GM19395 (cell line): ENCODE results near the gene CDK18.

ENCODE experiments used
- ATAC-seq: cut with Tn5 transposase; IDR thresholded peaks from one replicate; pipeline ENCODE4 v1.9.1; 2021; ENCODE audit warnings: mild to moderate bottlenecking, moderate library complexity; ENCODE audit not compliant: unreplicated experiment

Gene CDK18

DNA sequence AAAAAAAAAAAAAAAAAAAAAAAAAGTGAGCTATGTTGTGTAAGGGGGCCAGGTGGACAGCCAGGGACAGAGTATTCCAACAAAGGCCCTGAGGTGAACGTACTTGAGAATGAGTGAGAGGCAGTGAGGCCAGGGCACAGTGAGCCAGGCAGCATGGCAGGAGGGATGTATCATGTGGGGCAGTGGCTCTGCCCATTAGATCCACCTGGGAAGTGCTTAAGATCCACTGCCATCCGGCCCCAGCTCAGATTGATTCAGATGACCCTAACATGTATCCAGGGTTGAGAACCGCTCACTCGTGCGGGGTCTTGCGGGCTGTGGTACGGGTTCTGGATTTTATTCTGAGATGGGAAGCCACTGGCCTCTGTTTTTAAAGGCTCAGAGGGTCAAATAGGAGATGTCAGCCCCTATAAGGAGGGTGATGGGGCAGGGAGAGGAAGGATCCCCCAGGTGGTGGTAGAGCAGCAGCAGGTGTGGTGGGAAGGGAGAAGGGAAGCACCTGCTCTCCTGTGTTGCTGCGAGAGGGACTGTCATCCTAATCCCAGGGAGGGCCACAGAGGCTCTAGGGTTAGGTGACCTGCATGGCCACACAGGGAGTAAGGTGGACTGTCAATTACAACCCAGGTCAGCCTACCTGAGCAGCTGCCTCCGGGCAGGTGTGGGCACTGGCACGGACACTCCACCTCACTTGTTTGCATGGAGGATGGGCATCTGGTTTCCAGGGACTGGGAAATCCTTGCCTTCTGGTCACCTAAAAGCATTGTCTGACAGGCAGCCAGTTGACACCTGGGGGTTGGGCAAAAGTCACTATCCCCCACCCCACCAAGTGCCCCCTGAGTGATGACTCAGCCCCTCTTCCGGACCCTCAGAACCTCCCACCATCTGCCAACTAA is 31.6 kb downstream of the CDK18 start:
- no peak for ATAC-seq

DNA sequence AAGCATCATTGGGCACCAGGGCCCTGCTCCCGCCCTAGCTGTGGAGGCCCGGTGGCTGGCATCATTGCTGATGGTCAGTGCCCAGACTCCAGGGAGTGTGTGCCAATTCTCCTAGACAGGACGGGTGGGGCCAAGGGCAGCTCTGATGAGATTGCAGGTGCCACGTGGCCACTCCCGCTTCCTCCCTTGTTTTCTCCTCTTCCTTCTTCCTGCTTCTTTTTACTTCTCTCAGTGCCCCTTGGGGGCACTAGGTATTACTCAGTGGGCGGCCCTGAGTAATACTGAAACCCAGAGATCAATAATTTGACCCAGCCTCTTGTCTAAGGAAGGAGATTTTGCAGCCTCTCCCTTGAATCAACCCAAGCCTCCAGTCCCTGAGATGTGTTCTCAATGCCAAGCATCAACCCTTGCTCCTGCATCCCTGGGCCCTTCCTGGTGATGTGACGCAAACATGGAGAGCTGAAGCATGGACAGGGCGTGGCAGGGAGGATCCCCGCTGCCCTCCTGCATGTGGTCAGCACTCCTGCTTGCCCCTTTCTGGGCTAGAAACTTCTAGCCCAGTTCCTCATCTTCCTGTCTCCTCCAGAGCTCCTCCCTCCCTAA is 32.4 kb downstream of the CDK18 start:
- ATAC-seq, result no peak

DNA sequence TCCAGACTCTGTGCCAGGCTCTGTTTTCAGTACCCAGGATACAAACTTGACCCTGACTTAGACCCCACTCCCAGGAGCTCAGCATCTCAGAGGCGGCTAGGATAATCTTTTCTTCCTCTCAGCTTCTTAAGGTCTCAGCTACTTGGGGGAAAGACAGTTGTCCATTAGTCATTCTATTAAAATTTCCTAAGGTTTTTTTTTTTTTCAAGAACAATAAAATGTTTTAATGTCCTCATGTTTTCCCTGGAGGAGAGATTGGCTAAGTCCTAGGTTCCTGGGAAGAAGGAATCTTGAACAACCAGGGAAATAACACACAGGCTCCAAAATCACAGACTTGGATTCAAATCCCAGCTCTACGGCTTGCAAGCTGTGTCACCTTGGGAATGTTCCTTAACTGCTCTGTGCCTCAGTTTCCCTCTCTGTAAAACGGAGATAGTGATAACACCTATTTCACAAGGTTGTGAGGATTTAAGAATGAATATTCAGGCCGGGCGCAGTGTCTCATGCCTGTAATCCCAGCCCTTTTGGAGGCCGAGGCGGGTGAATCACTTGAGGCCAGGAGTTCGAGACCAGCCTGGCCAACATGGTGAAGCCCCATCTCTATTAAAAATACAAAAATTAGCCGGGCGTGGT is 33.0 kb downstream of the CDK18 start:
- ATAC-seq, result no peak

DNA sequence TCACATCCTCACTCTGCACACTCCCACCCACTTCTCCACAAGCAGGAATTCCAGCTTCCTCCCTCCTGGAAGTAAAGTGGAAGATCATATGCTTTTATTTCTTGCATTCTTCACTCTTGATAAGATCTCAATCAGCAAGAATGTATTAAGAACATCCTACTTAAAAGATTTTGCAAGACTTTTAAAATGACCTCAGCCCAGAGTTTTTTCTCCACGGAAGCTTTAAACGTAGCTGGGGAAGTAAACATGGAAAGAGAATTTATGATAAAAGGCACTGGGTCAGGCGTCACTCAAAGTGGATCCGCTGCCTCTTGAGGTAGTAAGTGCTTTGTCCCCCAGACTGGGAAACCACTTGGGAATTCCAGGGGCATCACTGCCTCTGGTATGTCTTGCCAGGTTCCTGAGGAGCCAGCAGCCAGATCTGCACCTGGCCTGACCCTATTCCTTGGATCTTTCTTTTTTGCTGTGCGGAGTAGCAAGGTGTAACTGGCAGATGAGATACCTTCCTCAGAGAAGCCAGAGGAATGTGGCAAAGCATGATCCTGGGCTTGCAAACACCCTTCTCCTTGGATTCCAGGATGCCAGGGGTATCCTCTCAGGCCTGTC is 33.9 kb downstream of the CDK18 start:
- ATAC-seq, result no peak

DNA sequence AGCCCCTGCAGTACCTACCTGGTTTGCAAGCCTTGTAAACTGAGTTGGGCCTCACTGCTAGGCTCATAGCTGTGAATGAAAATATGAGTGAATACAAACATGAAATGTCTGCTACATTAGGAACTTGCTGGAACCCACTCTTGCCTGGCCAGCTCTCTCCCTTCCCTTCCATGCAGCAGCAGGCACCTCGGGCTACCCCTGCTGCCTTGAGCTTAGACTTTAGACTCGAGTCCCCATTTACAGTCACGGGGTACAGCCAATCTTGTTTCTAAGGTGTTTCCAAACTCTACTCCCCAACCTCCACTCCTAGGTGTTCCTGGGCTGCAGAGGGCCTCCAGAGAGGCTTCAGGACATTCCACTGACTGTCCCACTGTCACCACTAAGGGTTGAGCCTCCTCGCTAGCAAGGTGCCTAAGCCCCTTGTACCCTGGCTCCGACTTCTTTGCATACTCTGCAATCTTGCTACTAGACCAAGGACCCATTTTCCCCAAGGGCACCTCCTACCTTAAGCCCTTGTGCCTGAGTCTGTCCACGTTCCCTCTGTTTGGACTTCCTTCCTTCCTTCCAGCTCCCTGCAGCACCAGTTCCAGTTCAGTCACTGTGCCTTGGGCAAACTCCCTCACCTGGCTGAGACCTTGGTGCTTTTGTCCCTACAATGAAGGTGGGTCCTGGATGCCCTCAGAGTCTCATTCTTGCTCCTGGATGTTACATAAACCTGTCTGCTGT is 36.9 kb downstream of the CDK18 start:
- ATAC-seq, result no peak

DNA sequence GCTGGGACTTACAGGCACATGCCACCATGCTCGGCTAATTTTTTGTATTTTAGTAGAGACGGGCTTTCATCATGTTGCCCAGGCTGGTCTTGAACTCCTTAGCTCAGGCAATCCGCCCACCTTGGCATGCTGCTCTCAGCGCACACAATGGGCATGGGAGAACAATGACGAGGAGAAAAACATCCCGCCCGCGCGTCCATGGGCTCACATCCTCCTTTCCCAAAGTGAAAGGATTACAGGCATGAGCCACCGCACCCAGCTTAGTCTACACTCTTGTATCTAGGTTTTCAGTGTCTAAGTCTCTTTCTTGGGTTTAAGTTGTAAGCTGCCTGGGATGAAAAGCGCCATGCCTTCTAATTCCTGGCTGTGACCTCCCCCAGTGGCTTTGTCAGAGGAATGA is 37.9 kb downstream of the CDK18 start:
- no peak for ATAC-seq

DNA sequence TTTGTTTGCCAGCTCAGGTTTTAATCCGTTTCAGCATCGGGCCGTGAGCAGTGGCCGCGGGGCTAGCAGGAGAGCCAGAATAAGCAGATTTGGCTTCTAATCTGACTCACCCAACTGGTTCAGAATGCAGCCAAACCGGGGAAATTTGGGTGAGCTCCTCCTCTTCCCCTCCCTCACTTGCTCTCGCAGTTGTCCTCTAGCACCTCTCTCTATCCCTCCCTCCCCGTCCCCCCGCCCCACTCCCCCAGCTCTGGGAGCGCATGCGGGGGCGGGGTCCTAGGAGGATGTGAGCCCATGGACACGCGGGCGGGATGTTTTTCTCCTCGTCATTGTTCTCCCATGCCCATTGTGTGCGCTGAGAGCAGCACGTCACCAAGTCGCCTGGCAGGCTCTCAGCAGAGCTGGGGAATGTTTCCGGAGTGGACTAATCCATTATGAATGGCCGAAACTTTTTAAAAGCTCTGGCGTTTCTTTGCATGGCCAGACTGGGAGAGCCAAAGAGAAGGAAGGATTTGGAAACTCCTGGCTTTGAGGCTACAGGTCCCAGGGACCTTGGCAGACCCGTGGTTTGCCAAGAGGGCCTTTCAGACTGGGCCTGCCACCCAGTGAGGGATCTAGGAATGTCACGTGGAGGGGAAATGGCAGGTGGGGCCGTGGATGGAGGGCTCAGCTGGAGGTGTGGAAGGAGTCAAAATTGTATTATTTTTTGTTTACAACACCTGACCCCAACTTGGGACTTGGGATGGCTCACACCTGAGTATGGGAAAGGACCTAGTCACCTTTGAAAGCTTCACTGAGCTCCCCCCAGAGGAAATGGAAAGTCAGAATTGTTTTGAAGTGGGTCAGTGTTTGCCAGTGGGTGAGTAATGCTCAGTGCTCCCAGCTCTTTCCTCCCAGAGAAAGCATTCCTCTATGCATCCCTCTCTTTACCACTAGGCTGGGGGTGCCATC is 39.2 kb downstream of the CDK18 start:
- no peak for ATAC-seq

DNA sequence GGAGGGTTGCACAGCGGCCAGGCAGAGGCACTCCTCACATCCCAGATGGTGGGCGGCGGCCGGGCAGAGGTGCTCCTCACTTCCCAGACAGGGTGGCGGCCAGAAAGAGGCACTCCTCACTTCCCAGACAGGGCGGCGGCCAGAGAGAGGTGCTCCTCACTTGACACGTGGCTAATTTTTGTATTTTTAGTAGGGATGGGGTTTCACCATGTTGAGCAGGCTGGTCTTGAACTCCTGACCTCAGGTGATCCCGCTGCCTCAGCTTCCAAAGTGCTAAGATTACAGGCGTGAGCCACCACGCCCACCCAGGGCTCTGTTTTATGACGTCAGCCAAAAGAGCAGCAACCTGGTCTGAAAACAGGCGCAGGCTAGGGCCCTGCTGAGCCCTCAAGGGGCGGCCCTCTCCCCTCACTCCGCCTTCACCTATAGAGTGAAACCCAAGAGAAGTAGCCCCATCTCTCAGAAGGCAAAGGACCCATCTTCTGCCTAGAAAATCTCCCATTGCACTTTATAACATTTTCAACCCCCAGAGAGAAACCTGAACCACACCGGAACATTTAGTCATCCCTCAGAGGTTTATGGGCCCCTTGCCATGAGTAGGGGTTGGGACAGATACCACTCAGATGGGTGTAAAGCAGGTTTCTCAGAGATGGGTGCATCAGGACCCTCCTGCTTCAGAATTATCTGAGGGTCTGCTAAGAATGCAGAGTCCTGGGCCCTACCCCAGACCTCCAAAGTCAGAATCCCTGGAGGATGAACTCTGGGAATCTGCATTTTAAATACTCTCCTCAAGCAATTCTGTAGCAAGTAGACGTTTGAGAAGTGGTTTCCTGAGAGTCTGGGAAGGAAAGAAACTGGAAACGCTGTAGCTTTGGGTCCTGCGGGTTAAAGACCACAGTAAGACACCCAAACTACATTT is 40.8 kb downstream of the CDK18 start:
- no peak for ATAC-seq

DNA sequence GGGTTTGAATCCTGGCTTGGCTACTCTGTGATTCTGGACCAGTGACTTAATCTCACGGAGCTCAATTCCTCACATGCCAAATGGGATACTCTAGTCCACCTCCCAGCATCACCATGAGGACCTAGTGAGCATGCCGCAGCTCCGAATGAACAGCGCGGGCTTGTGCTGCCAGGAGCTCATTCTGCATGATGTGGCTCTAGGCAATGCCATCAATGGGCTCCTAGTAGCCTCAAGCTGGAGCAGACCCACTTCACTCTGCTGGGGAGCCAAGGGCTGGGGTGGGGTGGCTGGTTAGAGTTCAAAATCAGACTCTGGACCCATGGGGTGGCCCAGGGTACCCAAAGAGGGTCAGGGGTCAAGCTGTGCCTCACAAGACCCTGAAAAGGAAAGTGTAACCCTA is 41.5 kb downstream of the CDK18 start:
- ATAC-seq, result no peak

DNA sequence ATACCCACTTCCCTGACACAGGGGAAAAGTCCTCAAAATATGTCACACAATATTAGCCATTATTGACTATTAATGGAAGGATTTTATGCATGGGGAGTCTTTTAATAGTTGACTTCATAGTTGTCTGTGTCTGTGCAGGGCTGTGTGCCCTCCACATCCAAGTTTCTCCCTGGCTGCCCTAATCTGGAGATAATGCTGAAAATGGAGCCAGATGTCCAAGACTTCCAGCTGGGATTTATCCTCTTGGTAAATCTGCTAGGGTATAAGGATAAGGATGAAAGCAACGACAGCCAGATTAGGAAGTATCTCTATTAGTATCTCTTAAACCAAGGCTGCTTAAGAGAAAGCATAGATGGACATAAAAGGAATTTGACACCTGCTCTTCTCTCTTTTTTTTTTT is 42.1 kb downstream of the CDK18 start:
- no peak for ATAC-seq

DNA sequence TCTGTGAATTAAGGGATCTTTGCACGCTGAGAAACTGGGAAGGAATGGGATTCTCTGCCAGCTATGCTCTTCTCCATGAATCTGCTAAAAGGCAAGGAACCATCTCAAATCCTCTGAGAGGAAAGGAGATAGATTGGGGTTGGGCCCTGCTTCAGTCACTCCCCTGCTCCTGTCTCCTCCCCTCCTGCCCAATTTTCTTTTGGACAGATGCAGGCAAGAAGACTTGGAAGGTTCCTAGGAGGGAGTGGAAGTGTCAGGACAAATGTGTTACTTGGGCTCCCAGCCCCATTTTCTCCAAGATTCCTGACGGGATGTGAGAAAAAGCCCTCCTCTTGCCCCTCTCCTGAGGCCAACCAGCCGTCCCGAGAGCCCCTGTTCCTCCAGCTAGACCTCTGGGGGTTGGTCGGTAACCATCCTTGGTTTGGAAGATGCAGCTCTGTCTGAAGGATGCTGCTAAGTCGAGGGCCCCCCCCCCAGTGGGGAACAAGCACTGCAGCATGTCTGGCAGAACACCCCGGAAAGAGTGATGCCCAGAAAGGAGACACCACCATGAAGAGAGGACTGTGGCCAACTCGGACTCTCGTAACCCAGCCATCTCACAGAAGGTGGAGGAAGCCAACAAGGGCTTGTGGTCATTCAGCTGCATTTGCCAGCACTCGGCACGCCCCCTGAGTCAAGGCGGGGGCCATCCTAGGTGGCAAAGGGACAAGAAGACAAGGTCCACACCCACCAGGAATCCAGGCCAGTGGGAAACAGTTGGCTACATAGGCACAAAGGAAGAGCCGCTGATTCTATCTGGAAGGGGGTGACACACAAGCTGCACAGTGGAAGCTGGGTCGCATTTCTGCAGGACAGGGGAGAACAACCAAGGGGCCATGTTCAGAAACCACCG is 43.7 kb downstream of the CDK18 start:
- ATAC-seq, result no peak

DNA sequence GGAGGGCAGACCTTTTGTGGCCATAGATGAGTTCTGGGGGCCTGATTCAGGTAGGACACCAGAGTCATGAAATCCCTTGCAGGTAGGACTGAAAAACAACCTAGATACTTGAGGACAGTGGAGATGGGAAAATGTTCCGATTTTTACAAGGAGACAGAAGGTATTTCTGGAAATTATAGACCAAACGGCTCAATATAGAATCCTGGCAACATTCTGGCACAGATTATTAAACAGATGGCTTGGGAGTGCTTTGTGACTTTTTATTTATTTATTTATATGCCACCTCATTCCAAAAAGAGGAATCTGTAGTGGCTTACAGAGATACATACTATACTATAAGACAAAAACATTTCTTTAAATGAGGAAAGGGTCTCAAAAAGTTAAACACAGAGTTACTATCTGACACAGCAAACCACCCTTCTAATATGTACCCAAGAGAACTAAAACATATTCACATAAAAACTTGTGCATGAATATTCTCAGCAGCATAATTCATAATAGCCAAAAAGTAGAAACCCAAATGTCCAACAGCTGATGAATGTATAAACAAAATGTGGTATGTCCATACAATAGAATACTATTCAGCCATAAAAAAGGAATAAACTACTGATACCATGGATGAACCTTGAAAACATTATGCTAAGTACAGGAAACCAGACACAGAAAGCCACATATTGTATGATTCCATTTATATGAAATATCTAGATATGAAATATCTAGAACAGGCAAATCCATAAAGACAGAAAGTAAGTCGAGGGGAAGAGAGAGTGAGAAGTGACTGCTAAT is 49.8 kb downstream of the CDK18 start:
- no peak for ATAC-seq

DNA sequence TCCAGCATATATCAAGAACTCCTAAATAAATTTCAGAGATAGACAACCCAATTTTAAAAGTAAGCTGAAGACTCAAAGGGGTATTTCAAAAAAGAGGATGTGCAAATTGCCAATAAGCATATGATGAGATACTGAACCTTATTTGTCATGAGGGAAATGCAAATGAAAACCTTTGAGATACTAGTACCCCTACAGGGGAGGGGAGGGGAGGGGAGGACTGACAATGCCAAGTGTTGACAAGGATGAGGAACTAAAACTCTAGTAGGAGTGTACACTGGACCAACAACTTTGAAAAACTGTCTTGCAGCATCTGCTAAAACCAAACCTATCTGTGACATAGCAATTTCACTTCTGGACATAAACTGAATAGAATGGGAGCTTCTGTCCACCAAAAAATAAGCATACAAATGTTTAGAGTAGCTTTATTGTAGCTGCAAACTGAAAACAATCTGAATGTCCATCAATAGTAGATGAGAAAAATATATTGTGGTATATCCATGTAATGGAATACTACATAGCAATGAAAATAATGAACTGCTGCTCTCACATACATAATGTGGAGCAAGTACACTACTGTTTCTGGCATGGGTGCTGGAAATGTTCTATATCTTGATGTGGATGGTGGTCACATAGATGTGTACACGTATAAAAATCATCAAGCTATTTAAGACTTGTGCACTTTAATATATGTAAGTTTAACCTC is 57.2 kb downstream of the CDK18 start:
- ATAC-seq, result no peak

DNA sequence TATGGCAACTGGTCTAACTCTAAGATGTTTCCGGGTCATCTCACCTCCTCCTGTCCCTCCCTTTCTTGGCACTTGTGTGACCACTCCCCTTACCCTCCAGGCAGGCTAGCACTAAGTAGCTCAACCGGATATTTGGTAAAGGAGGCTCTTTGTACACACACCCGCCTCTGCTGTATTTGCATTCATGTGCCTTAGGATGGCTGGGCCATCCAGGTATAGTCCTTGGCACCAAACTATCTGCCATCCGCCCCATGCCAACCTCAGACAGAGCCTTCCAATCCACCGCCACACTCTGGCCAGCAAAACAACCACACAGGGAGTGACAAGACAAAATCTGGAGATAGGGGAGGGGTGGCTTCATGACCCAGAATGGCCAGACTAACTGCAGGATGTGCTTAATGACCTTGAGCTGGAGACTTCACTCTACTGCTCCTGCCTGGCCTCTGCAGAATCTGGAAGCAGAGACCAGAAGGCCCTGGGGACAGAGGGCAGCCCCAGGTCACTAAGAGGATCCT is 59.5 kb downstream of the CDK18 start:
- ATAC-seq, result no peak

DNA sequence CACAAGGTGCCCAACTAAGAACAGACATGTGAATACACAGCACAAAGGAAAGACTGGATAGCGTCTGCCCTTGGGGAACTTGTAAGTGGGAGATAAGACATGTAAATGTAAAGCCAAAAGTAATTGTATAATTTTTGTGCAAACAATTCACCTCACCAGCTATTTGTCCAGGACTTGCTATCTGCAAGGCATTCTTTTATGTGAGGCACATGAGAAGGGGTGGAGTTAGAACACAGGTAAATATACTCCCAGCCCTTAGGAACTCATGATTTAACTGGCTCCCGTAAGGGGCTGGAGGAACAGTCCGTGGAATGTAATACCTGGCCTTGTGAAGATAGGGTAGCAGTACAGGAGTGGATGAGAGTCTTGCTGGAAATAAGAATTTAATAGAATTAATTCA is 61.3 kb downstream of the CDK18 start:
- no peak for ATAC-seq

DNA sequence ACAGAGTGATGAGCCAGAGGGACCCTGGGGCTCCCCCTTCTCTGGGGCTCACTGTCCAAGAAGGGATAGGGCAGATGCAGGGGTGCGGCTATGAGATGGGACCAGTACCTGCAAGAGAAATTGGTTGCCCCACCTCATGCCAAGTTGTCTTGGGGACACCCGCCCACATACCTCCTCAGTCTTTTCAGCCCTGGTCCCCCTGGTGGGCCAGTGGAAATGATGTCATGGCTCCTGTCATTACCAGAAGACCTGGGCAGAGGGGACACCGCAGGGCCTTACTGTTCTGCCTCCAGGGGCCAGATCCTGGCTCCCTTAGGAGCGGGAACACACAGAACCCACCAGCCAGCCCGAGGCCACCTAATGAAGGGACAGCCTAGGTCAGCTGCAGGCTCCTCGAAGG is 63.2 kb downstream of the CDK18 start:
- ATAC-seq, result no peak
